OCI-LY3 (cell line): ENCODE results near the gene POMT2.
"Not testable (repeated sequence)": the region's sequence is repeated elsewhere in the genome, so short reads cannot be mapped to it uniquely, and the experiment has no call there.

Source experiments
- H2AFZ ChIP-seq: fragments of 200-600, 300-600 bp; shearing (Covaris generic); 2 replicates; pipeline ENCODE4 v1.6.0; 2014; ENCODE audit warnings: antibody characterized with exemption, low read depth, low read length
- H3K27ac ChIP-seq: fragments of 200-600, 300-600 bp; sonication (generic); 2 replicates; pipeline ENCODE4 v1.5.1; 2014; ENCODE audit warnings: mild to moderate bottlenecking, low read length, moderate library complexity, mixed read lengths
- H3K27me3 ChIP-seq: fragments of 200-600, 300-600 bp; sonication (generic); 2 replicates; pipeline ENCODE4 v1.6.1; 2014; ENCODE audit warnings: low read depth, low read length, mixed read lengths
- H3K36me3 ChIP-seq: fragments of 200-600, 300-600 bp; sonication (generic); replicated peaks from 2 replicates; pipeline ENCODE3; 2014; ENCODE audit warnings: low read depth, low read length, mixed read lengths
- H3K4me1 ChIP-seq: fragments of 300-600, 200-600 bp; sonication (generic); 2 replicates; pipeline ENCODE4 v1.6.1; 2014; ENCODE audit warnings: low read length, mixed read lengths
- H3K4me2 ChIP-seq: fragments of 200-600, 300-600 bp; sonication (generic); 2 replicates; pipeline ENCODE4 v1.6.1; 2014; ENCODE audit warnings: low read length, mixed read lengths
- H3K4me3 ChIP-seq: fragments of 300-600, 200-600 bp; sonication (generic); 2 replicates; pipeline ENCODE4 v1.5.1; 2014; ENCODE audit warnings: antibody characterized with exemption, mild to moderate bottlenecking, low read length, moderate library complexity
- H3K79me2 ChIP-seq: fragments of 300-600, 200-600 bp; shearing (Covaris generic); 2 replicates; pipeline ENCODE4 v1.6.1; 2014; ENCODE audit warnings: mild to moderate bottlenecking, low read length, mixed read lengths
- H3K9ac ChIP-seq: fragments of 300-600, 200-600 bp; shearing (Covaris generic); 2 replicates; pipeline ENCODE4 v1.6.0; 2014; ENCODE audit warnings: mild to moderate bottlenecking, low read length, moderate library complexity
- H3K9me3 ChIP-seq: fragments of 200-600, 300-600 bp; shearing (Covaris generic); 2 replicates; pipeline ENCODE4 v1.6.1; 2014; ENCODE audit warnings: low read length, mixed read lengths; ENCODE audit not compliant: insufficient read depth
- H4K20me1 ChIP-seq: fragments of 200-600, 300-600 bp; sonication (generic); 2 replicates; pipeline ENCODE4 v1.6.1; 2016; ENCODE audit warnings: low read length, mixed read lengths; ENCODE audit not compliant: insufficient read depth
- CTCF ChIP-seq: fragments of 200-600, 300-600 bp; sonication (generic); IDR thresholded peaks from 2 replicates; pipeline ENCODE4 v1.5.1; 2014; ENCODE audit warnings: antibody characterized with exemption, low read length, low read depth
- EZH2phosphoT487 ChIP-seq: fragments of 200-600 bp; shearing (Covaris generic); IDR thresholded peaks from 2 replicates; pipeline ENCODE4 v1.6.1; 2018; ENCODE audit warnings: antibody characterized with exemption, mixed run types, low read depth

POMT2 gene

GRCh38 chr14:77284466-77284865 lies 36.2 kb downstream of the POMT2 start:
- Histone ChIP-seq H4K20me1 (no peaks in the 10 kb centered on the region), H3K27me3 (no peaks in the 10 kb centered on the region), H3K9me3 (no peaks in the 10 kb centered on the region), H3K4me1 (peaks cover 6% of the 10 kb centered on the region), H3K4me2 (no peak overlapping the region), H3K9ac (no peak overlapping the region), H2AFZ (no peak overlapping the region), H3K27ac (no peak overlapping the region), H3K36me3 (peaks cover 10% of the 10 kb centered on the region), H3K79me2 (no peaks in the 10 kb centered on the region), H3K4me3 (no peak overlapping the region)
- TF ChIP-seq CTCF (no peak), EZH2phosphoT487 (no peak)

- Histone ChIP-seq H3K4me3 (no peak overlapping the region), H3K79me2 (no peaks in the 10 kb centered on the region), H4K20me1 (no peaks in the 10 kb centered on the region), H3K27me3 (no peaks in the 10 kb centered on the region), H3K27ac (no peak overlapping the region), H3K4me1 (peaks cover 6% of the 10 kb centered on the region), H3K9ac (no peak overlapping the region), H3K36me3 (peaks cover 10% of the 10 kb centered on the region), H3K9me3 (no peaks in the 10 kb centered on the region), H2AFZ (no peak overlapping the region), H3K4me2 (no peak overlapping the region)
- TF ChIP-seq EZH2phosphoT487, result no peak
- TF ChIP-seq CTCF, result no peak
These were observed 36.6 kb downstream of the POMT2 start for GRCh38 chr14:77284066-77284465.

- Histone ChIP-seq H4K20me1 (no peaks in the 10 kb centered on the region), H3K27me3 (no peaks in the 10 kb centered on the region), H3K9ac (no peak overlapping the region), H3K36me3 (peaks cover 10% of the 10 kb centered on the region), H3K9me3 (no peaks in the 10 kb centered on the region), H2AFZ (no peak overlapping the region), H3K79me2 (no peaks in the 10 kb centered on the region), H3K4me1 (peaks cover 6% of the 10 kb centered on the region), H3K4me2 (no peak overlapping the region), H3K4me3 (no peak overlapping the region), H3K27ac (no peak overlapping the region)
- TF ChIP-seq EZH2phosphoT487 (no peak), CTCF (no peak)
These were observed 38.8 kb downstream of the POMT2 start for GRCh38 chr14:77281852-77282410.

GRCh38 chr14:77280921-77281320 lies 39.8 kb downstream of the POMT2 start:
- not testable (repeated sequence) for H3K27me3 ChIP-seq, H3K9me3 ChIP-seq, H2AFZ ChIP-seq, H3K9ac ChIP-seq, H3K4me2 ChIP-seq, H3K79me2 ChIP-seq, H3K4me1 ChIP-seq, H3K27ac ChIP-seq, H4K20me1 ChIP-seq, H3K4me3 ChIP-seq
- peaks cover 10% of the 10 kb centered on the region for H3K36me3 ChIP-seq

GRCh38 chr14:77279719-77280118 lies 41.0 kb downstream of the POMT2 start:
- peaks cover 10% of the 10 kb centered on the region for H3K36me3 ChIP-seq
- no peak overlapping the region for H2AFZ ChIP-seq
- no peaks in the 10 kb centered on the region for H4K20me1 ChIP-seq
- H3K9me3 ChIP-seq, result no peaks in the 10 kb centered on the region
- no peaks in the 10 kb centered on the region for H3K79me2 ChIP-seq
- no peak overlapping the region for H3K27ac ChIP-seq
- peaks cover 6% of the 10 kb centered on the region for H3K4me1 ChIP-seq
- no peak overlapping the region for H3K9ac ChIP-seq
- no peak for TF ChIP-seq CTCF
- no peak for TF ChIP-seq EZH2phosphoT487
- no peak overlapping the region for H3K4me3 ChIP-seq
- no peaks in the 10 kb centered on the region for H3K27me3 ChIP-seq
- no peak overlapping the region for H3K4me2 ChIP-seq
